Hepatocyte (in vitro differentiated cells): ENCODE data around the gene CCNF.

Source experiments
- CTCF ChIP-seq: fragments of 200-600 bp; sonication (generic); IDR thresholded peaks from 2 replicates; pipeline ENCODE4 v1.5.1; 2016; ENCODE audit warnings: antibody characterized with exemption, mild to moderate bottlenecking; ENCODE audit not compliant: poor library complexity
- EZH2 ChIP-seq: fragments of 200-600 bp; sonication (generic); IDR thresholded peaks from 2 replicates; pipeline ENCODE4 v1.6.1; 2016; ENCODE audit warnings: antibody characterized with exemption, mild to moderate bottlenecking, borderline replicate concordance
- EZH2phosphoT487 ChIP-seq: fragments of 200-600 bp; sonication (generic); IDR thresholded peaks from one replicate; pipeline ENCODE4 v1.6.1; 2018; ENCODE audit warnings: antibody characterized with exemption, mild to moderate bottlenecking, low read depth, moderate library complexity; ENCODE audit not compliant: unreplicated experiment, severe bottlenecking

GRCh38 chr16:2447920-2448583 lies 18.8 kb downstream of the CCNF start:
- TF ChIP-seq CTCF, result no peak
- TF ChIP-seq EZH2phosphoT487, result no peak
- TF ChIP-seq EZH2, result no peak
